ENCODE results near the gene SPIRE2. TPM values are rescaled to one million over a fixed set of nuclear protein-coding genes. Genes with fewer than 3 reads are reported as not detected.
A peak's percentile ranks its signal among the peaks of the same experiment; 100 is the strongest.

Gene SPIRE2
- total and polyA plus RNA-seq, 2 donors (not counting 1 experiment from before 2014, with no cell fraction given): 0.98 to 2.0 TPM

DNA sequence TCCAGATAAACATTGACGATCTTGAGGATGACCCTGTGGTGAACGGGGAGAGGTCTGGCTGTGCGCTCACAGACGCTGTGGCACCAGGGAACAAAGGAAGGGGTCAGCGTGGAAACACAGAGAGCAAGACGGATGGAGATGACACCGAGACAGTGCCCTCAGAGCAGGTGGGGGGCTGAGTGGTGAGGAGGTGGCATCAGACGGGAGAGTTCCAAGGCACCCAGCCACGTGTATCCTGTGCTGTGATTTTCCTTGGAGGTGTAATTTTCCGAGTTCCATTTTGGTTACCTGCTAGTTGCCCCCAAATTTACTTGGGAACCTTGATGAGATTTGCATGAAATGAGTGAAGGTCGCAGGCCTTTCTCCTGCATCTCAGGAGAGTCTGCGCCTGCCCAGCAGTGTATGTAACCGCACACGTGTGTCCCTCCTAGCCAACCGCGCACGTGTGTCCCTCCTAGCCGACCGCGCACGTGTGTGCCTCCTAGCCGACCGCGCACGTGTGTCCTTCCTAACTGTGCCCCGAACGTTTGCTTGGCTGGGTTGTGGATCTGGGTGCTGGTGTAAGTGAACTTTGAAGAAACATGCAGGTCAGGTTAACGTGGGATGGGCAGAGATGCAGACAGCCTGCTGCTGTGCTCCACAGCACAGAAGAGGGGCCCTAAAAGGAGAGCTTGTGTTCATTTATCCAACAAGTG, 55.2 kb downstream of the SPIRE2 start:
- CTCF ChIA-PET: interaction anchor here (1.5 kb wide), 1 partner anchor 24 kb away, joined by 3 read pairs; no protein-coding TSS in a partner anchor
- Histone ChIP-seq H3K4me1 (ENCODE audit: control insufficient read depth in 2 of 2, insufficient read depth in 2 of 2, low read length in 2 of 2) (no peaks in the 10 kb centered on the region), H3K9me3 (ENCODE audit: control extremely low read depth in 1 of 3, control insufficient read depth in 2 of 3, insufficient read depth in 1 of 3, low read length in 2 of 3) (no peaks in the 10 kb centered on the region), H4K20me1 (ENCODE audit: control insufficient read depth, insufficient read depth, low read length, poor library complexity, severe bottlenecking) (peaks cover 83% of the 10 kb centered on the region), H3K9ac (ENCODE audit: low read length) (no peak overlapping the region), H3K27ac (ENCODE audit: low read length in 2 of 2) (no peak overlapping the region), H3K36me3 (replicated peaks in 1 of 2; ENCODE audit: control extremely low read depth in 1 of 2, control insufficient read depth in 1 of 2, extremely low read depth in 1 of 2, insufficient read depth in 2 of 2, low read length in 1 of 2) (peaks cover 18 to 78% of the 10 kb centered on the region in 2 experiments), H3K4me3 (ENCODE audit: control extremely low read depth in 1 of 5, extremely low read depth in 1 of 5, insufficient read depth in 1 of 5, low read depth in 2 of 5, low read length in 4 of 5) (no peak overlapping the region), H3K79me2 (ENCODE audit: control insufficient read depth, insufficient read depth, low read length) (peaks cover 68% of the 10 kb centered on the region), H2AFZ (ENCODE audit: insufficient read depth, low read depth, low read length, poor library complexity, severe bottlenecking) (no peak overlapping the region), H3K4me2 (replicated peaks; ENCODE audit: low read depth, low read length, poor library complexity, severe bottlenecking) (no peak overlapping the region), H3K27me3 (replicated peaks in 1 of 4; ENCODE audit: control extremely low read depth in 1 of 4, control insufficient read depth in 3 of 4, insufficient read depth in 4 of 4, low read length in 3 of 4) (no peaks in the 10 kb centered on the region)
- DNase-seq (no peak), ATAC-seq (ENCODE audit: low read depth) (no peak)
- H3K27ac Mint-ChIP-seq: peak overlapping the region; percentile 53
- no peaks in the 10 kb centered on the region for H3K9me3 Mint-ChIP-seq (ENCODE audit: insufficient read depth)
- H3K4me1 Mint-ChIP-seq: peaks cover 5% of the 10 kb centered on the region
- no peak overlapping the region for H3K4me3 Mint-ChIP-seq
- WGBS (ENCODE audit: insufficient coverage): 98% methylated on average over 20 of the region's 28 CpGs
- no peaks in the 10 kb centered on the region for H3K27me3 Mint-ChIP-seq
- intact Hi-C loops (cut with micrococcal nuclease): no loop called here
- POLR2A ChIA-PET: no interaction called here
- TF ChIP-seq, protein P1, sequence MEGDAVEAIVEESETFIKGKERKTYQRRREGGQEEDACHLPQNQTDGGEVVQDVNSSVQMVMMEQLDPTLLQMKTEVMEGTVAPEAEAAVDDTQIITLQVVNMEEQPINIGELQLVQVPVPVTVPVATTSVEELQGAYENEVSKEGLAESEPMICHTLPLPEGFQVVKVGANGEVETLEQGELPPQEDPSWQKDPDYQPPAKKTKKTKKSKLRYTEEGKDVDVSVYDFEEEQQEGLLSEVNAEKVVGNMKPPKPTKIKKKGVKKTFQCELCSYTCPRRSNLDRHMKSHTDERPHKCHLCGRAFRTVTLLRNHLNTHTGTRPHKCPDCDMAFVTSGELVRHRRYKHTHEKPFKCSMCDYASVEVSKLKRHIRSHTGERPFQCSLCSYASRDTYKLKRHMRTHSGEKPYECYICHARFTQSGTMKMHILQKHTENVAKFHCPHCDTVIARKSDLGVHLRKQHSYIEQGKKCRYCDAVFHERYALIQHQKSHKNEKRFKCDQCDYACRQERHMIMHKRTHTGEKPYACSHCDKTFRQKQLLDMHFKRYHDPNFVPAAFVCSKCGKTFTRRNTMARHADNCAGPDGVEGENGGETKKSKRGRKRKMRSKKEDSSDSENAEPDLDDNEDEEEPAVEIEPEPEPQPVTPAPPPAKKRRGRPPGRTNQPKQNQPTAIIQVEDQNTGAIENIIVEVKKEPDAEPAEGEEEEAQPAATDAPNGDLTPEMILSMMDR (IDR thresholded peaks at IDR 0.05): no peak
- no peak for TF ChIP-seq EZH2 (IDR thresholded peaks at IDR 0.05; ENCODE audit: borderline replicate concordance, insufficient read depth, low read depth, low read length, poor library complexity, severe bottlenecking)

DNA sequence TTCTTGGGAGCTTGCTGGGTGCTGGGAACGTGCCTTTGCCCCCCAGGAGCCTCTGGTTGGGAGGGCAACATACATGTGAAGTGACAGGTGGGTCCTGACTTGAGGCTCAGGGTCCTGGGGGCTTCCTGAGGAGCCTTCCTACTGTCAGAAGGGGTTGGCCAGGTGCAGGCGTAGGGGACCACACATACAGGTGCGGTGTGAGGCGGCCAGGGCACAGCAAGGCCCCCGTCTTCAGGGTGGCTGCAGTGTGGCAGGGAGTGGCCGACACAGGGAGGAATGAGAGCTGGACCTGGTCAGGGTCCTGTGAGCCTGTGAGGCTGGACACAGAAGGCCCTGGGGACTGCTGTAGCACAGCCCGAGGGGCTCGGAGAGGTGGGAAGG, 55.8 kb downstream of the SPIRE2 start:
- H3K9me3 Mint-ChIP-seq (ENCODE audit: insufficient read depth): no peaks in the 10 kb centered on the region
- H2AFZ ChIP-seq (ENCODE audit: insufficient read depth, low read depth, low read length, poor library complexity, severe bottlenecking): no peak overlapping the region
- peaks cover 5% of the 10 kb centered on the region for H3K4me1 Mint-ChIP-seq
- no peak overlapping the region for H3K9ac ChIP-seq (ENCODE audit: low read length)
- no peaks in the 10 kb centered on the region for H3K9me3 ChIP-seq (ENCODE audit: control extremely low read depth in 1 of 3, control insufficient read depth in 2 of 3, insufficient read depth in 1 of 3, low read length in 2 of 3)
- ATAC-seq (ENCODE audit: low read depth): no peak
- intact Hi-C loops (cut with micrococcal nuclease): no loop called here
- H4K20me1 ChIP-seq (ENCODE audit: control insufficient read depth, insufficient read depth, low read length, poor library complexity, severe bottlenecking): peaks cover 77% of the 10 kb centered on the region
- WGBS (ENCODE audit: insufficient coverage): 100% methylated on average over 8 of the region's 8 CpGs
- no peak overlapping the region for H3K27ac Mint-ChIP-seq
- no peak overlapping the region for H3K4me2 ChIP-seq (replicated peaks; ENCODE audit: low read depth, low read length, poor library complexity, severe bottlenecking)
- no peaks in the 10 kb centered on the region for H3K27me3 ChIP-seq (replicated peaks in 1 of 4; ENCODE audit: control extremely low read depth in 1 of 4, control insufficient read depth in 3 of 4, insufficient read depth in 4 of 4, low read length in 3 of 4)
- H3K27ac ChIP-seq (ENCODE audit: low read length in 2 of 2): no peak overlapping the region
- ChIA-PET POLR2A (no interaction called here), CTCF (no interaction called here)
- no peak overlapping the region for H3K4me3 ChIP-seq (ENCODE audit: control extremely low read depth in 1 of 5, extremely low read depth in 1 of 5, insufficient read depth in 1 of 5, low read depth in 2 of 5, low read length in 4 of 5)
- H3K4me1 ChIP-seq (ENCODE audit: control insufficient read depth in 2 of 2, insufficient read depth in 2 of 2, low read length in 2 of 2): no peaks in the 10 kb centered on the region
- H3K4me3 Mint-ChIP-seq: no peak overlapping the region
- peaks cover 63% of the 10 kb centered on the region for H3K79me2 ChIP-seq (ENCODE audit: control insufficient read depth, insufficient read depth, low read length)
- H3K27me3 Mint-ChIP-seq: no peaks in the 10 kb centered on the region
- TF ChIP-seq EZH2 (IDR thresholded peaks at IDR 0.05; ENCODE audit: borderline replicate concordance, insufficient read depth, low read depth, low read length, poor library complexity, severe bottlenecking): no peak
- TF ChIP-seq, protein P1 (IDR thresholded peaks at IDR 0.05): no peak
- no peak for DNase-seq
- H3K36me3 ChIP-seq (replicated peaks in 1 of 2; ENCODE audit: control extremely low read depth in 1 of 2, control insufficient read depth in 1 of 2, extremely low read depth in 1 of 2, insufficient read depth in 2 of 2, low read length in 1 of 2): peaks cover 18 to 74% of the 10 kb centered on the region in 2 experiments
